ENCODE results near the gene AOPEP.

The AOPEP gene

DNA sequence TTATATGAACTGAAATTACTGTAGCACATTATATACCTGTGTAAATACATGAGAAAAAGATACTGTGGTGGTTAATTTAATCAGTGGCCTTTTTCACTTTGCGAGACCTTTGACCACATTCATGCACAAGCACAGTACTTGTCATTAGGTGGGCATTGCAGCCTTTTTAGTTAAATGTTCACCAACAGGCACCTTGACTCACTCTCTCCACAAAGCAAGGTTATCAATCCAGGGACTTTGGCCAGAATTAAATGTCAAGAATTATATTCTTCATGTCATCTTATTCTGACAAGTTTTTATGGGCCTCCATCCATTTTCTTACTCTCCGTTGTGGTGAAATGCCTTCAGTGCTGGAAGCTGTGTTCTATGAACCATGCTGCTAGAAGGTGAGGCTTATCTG, 72.2 kb downstream of the AOPEP start:
- no peak for DNase-seq

DNA sequence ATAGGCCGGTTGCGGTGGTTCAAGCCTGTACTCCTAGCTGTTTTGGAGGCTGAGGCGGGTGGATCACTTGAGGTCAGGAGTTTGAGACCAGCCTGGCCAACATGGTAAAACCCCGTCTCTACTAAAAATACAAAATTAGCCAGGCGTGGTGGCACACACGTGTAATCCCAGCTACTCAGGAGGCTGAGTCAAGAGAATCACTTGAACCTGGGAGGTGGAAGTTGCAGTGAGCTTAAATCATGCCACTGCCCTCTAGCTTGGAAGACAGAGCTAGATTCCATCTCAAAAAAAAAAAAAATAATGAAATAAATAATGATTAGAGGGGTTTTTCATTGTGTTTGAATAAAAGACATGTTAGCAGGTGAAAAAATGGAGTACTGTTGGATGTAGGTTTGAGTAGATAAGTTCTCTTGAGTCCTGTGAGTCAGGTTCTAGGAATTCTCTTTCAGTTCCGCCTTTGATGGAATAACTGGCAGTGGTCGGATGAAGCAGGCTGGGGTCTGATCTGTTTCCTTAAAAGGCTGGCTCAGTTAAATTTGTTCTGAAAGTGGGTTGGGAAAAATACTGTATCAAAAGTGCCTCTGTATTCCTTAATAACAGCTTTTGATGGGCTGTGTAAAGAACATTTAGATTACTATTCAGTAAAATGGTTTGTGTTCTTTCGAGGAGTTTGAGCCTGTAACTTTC, 73.2 kb downstream of the AOPEP start:
- DNase-seq = no peak

DNA sequence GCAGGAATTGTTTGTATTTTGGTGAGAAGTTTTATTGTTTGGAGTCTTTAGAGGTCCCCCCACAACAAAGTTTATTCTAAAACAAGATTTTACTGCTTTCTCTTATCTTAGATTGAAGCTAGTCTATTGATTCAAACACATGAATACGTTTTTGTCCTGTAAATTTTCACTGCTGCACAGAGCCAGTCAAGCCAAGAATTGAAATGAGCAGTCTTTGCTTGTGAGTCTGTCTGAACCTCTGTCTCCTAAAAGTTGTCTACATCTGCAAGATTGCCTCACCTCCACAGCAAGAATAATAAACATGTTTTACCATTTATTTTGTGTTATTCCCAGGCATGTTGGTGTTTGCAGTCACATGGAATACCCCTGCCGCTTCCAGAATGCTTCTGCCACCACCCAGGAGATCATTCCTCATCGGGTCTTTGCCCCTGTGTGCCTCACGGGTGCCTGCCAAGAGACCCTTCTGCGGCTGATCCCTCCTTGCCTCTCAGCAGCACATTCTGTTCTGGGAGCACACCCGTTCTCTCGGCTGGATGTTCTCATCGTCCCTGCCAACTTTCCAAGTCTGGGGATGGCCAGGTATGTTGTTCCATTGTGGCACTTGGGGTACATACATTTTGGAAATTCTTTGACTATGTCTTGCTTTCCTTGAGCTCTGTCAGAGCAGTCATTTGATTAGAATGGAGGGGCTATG, 74.1 kb downstream of the AOPEP start:
- DNase-seq = no peak

- DNase-seq = no peak
Observed at GRCh38 chr9:94801234-94801633, 74.7 kb downstream of the AOPEP start.

DNA sequence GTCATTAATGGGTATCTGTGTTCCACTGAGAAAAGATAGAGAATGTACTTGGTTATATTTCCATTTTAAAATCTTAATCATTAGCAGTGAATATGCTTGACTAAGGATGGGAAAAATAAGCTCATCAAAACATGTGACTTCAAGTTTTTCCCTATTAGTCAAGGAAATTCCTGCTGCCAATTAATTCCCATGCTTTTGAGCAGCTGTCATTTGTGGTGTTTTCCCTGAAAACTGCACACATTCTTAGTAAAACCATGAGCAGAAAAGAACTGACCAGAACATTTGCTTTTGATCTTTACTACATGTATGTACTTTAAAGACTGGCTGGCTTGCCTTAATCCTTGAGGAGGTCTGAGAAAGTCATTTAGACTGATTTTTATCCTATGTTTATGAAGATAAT, 75.2 kb downstream of the AOPEP start:
- no peak for DNase-seq

GRCh38 chr9:94802251-94802650, 75.8 kb downstream of the AOPEP start:
- DNase-seq = no peak

DNA sequence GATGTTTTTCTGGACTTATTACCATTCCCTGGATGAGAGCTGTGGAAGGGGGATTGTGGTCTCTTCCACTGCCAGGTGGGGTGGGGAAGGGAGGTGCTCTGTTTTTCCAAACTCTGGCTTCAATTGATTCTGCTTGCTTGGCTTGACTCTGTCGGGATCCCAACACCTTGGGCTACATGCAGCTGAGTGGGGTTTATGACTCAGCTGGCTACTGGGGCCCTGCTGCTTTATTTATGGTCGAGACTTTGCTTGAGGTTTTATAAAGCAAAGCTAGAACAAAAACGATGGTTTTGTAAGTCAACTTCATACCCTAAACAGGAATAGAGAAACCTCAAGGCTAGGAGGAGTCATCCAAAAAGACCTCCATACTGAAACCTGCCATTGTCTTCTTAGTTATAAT, 76.3 kb downstream of the AOPEP start:
- no peak for DNase-seq

GRCh38 chr9:94804316-94804715, 77.8 kb downstream of the AOPEP start:
- no peak for DNase-seq

DNA sequence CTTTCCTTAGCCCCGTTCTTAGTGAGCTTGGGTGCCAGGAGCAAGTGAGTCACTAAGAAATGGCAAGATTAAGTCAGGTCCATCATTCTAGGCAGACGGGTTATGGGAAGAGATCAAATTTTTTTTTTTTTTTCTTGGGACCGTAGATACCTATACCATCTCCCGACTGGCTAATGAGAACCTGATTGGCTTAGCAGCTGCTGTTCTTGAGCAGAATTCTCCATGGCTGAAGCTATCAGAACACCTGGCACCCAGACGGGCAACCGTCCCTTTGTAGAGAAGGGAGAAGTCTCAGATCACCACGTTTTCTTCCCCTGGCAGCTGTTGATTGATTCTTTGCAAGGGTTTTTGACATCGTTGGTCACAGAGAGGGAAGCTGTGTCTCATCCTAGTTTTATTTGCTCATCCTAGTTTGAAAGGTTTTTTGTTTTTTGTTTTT, 78.6 kb downstream of the AOPEP start:
- DNase-seq = no peak

GRCh38 chr9:94805585-94805984, 79.1 kb downstream of the AOPEP start:
- DNase-seq = no peak

- DNase-seq = no peak
Observed at GRCh38 chr9:94806307-94806893, 79.9 kb downstream of the AOPEP start.

DNA sequence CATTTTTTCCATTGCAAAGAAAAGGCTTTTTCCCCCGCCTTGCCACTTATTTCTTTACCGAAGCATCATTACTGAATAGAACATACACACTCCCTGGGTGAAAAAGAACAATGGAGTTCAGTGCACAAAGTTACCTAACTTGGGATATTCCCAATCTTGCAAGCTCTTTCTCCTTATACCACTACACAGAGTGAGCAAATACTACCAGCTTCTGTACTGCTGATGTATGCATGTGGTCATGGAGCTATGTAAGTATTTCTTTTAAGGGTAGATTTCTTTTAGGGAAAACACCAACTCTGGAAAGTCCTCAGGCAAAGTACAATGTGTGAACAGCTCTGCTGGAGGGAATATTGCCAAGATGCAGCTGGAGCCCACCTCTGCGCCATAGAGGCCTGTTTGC, 81.1 kb downstream of the AOPEP start:
- no peak for DNase-seq

- DNase-seq = no peak
Observed at GRCh38 chr9:94808926-94809700, 82.6 kb downstream of the AOPEP start.

- no peak for DNase-seq
Observed at GRCh38 chr9:94809778-94810177, 83.3 kb downstream of the AOPEP start.

DNA sequence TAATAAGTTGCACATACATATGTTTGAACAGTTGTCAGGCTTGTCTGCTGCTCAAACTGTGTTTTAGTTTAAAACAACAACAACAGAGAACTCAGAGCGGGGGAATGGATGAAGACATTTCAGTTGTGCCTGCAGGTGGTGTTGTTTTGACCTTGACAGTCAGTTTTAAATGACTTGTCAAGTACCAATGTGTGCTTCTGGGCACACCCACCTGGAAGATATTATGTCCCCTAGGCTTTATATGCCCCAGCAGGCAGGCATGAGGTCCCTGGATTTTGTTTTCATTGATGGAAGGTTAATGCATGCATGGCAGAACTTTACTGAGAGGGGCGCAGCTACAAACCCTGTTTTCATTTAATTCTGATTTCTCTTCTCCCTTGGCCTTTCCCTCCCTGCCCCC, 84.6 kb downstream of the AOPEP start:
- no peak for DNase-seq

- no peak for DNase-seq
Observed at GRCh38 chr9:94812343-94812742, 85.8 kb downstream of the AOPEP start.

DNA sequence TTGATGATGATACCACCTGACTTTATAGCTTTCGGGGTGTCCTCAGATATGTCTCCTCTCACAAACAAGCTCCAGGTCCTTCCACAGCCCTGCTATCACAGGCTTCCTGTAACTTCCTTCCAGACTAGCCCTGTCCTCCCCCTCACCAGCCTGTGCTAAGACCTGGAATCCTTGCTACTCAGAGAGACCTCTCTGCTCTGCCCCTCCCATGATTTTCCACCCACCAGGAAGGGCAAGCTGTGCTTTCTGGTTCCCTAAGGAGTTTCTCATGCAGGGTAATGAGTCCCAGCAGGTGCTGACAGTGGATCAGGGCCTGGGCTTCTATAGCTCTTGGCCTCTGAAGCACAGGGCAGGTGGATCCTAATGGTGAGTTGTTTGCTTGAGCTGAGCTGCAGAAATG, 86.9 kb downstream of the AOPEP start:
- no peak for DNase-seq

- DNase-seq = no peak
Observed at GRCh38 chr9:94817291-94818177, 91.0 kb downstream of the AOPEP start.

DNA sequence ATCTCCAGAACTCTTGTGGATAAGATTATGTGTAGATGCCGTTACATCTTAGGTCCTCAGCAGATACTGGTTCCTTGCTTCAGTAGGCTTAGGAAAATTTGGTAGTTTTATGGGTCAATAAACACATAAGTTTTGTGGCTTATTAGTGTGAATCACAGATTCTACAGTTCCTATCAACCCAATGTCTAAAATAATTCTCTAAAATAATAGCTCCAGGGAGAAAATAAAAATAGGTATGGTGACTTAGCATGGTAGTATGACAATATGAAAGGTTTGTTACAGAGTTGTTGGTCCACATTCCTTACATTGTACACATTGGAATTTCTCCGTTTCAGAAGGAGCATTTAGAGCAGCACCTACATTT, 91.7 kb downstream of the AOPEP start:
- DNase-seq = no peak

GRCh38 chr9:94819161-94819687, 92.7 kb downstream of the AOPEP start:
- DNase-seq = no peak

DNA sequence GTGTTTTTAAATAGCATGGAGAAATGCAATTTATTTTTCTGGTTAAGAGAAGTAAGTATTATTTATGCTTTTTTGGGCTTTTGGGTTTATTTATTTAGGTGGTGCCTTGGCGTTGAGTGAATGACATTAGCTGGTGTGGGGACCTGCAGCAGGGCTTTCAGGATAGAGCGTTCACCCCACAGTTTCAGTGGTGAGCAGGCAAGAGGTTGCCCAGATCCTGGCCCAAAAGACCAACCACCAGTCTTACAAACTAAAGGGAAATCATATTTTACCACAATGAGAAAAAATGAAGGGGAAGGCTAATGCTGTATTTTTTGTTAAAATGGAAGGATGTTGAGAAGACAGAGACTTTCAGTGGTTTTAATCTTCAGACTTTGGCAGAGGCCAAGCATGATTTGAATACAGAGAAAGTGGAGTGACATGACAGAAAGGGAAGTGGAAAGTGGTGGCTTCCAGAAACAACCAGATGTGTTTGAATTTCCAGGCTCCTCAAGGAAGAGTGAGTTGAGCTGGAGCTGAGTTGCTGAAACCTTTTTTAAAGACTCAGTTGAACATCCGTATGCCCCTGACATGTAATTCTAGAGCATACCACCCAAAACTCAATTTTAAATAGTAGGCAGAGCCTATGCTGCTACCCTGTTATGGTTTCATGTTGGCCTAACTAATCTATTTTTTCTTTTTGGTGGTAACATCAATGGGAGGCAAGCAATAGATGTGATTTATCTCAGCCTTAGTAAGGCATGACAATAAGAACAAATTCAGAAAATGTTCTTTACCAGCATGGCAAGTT, 94.8 kb downstream of the AOPEP start:
- DNase-seq = no peak

DNA sequence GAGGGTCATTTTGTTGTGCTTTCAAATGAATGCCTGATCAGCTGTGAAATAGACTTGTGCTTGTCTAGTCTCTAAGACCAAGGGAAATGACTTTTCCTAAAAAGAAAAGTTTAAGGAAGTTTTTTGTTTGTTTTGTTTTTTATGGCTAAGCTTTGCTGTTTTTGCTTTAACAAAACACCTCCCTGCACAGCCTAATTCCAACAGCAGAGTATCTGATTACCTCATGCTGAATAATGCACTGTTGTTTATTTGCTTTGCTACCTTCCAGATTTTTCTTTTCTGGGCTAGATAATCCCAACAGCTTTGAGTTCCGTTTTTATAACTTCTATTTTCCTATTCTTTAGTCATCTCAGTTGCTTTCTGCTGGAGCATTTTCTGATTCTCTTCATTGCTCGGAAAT, 95.8 kb downstream of the AOPEP start:
- no peak for DNase-seq
